ENCODE results near the gene CASTOR1.

CASTOR1 gene

DNA sequence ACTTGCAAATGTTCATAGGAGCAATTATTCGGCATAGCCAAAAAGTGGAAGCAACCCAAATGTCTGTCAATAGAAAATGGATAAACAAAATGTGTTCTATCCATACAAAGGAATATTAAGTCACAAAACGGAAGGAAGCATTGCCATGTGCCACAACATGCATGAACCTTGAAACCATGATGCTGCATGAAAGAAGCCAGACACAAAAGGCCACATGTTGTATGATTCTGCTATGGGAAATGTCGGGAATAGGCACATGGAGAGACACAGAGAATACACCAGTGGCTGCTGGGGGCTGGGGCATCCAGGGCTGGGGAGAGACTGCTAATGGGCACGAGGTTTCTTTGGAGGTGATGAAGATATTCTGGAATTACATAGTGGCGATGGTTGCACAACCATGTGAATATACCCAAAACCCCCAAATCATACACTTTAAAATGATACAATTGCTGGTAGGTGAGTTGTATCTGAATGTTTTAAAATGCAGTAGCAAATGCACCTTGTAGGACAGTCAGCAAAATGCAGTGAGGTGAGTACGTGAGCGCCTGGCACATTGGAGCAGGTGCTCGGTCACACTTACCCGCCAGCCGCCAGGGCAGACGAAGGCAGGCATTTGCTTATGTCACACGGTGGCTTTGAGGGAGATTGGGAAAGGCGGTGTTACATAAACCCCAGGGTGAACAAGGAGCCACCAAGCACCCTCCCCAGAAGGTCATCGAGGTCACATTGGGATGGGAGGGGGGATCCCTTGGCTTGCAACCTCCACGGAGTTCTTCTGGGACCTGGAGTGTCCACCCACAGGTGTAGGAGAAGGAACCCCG lies 16.3 kb downstream of the CASTOR1 start:
- DNase-seq (ENCODE audit: low read depth): no peak
- TF ChIP-seq, protein P1, sequence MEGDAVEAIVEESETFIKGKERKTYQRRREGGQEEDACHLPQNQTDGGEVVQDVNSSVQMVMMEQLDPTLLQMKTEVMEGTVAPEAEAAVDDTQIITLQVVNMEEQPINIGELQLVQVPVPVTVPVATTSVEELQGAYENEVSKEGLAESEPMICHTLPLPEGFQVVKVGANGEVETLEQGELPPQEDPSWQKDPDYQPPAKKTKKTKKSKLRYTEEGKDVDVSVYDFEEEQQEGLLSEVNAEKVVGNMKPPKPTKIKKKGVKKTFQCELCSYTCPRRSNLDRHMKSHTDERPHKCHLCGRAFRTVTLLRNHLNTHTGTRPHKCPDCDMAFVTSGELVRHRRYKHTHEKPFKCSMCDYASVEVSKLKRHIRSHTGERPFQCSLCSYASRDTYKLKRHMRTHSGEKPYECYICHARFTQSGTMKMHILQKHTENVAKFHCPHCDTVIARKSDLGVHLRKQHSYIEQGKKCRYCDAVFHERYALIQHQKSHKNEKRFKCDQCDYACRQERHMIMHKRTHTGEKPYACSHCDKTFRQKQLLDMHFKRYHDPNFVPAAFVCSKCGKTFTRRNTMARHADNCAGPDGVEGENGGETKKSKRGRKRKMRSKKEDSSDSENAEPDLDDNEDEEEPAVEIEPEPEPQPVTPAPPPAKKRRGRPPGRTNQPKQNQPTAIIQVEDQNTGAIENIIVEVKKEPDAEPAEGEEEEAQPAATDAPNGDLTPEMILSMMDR (IDR thresholded peaks at IDR 0.05; ENCODE audit: insufficient read depth, low read depth, low read length, missing control alignments): no peak
- H3K4me3 ChIP-seq (ENCODE audit: low read depth, low read length): no peak overlapping the region

DNA sequence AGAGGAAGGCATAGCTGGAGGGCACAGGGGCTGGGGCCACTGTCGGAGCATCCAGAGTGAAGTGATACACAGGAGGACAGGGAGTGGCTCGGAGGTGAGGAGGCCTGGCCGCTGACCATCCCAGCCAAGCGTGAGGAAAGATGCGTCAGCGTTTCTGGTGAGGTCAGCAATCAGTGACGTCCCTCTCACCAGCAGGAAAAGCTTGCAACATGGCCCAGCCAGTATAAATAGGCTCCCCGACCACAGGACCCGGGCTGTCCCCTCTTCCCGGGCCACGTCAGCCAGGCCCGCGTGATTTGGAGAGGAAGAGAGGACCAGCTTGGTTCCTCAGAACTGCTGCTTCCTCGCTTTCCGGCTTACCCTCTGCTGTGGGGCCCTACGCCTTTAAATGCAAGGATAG lies 18.5 kb downstream of the CASTOR1 start:
- no peak overlapping the region for H3K4me3 ChIP-seq (ENCODE audit: low read depth, low read length)
- no peak for DNase-seq (ENCODE audit: low read depth)
- TF ChIP-seq, protein P1 (IDR thresholded peaks at IDR 0.05; ENCODE audit: insufficient read depth, low read depth, low read length, missing control alignments): no peak

DNA sequence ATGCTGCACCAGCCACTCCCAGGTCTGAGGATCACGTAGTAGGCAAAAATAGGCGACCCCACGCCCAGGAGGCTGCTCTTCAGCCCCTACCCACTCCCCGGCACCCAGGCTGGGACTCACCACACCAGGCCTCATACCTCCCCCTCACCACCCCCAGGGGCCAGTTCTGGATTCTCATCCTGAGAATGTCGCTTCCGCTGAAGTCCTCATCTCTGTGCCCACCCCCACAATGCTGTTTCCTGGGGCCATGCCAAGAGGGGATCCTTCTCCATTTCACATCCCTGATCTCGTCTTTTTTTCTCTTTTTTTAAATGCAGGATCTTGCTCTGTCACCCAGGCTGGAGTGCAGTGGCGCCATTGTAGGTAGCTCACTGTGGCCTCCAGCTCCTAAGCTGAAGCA lies 21.0 kb downstream of the CASTOR1 start:
- H3K4me3 ChIP-seq (ENCODE audit: low read depth, low read length): no peak overlapping the region
- TF ChIP-seq, protein P1 (IDR thresholded peaks at IDR 0.05; ENCODE audit: insufficient read depth, low read depth, low read length, missing control alignments): no peak
- DNase-seq (ENCODE audit: low read depth): no peak

DNA sequence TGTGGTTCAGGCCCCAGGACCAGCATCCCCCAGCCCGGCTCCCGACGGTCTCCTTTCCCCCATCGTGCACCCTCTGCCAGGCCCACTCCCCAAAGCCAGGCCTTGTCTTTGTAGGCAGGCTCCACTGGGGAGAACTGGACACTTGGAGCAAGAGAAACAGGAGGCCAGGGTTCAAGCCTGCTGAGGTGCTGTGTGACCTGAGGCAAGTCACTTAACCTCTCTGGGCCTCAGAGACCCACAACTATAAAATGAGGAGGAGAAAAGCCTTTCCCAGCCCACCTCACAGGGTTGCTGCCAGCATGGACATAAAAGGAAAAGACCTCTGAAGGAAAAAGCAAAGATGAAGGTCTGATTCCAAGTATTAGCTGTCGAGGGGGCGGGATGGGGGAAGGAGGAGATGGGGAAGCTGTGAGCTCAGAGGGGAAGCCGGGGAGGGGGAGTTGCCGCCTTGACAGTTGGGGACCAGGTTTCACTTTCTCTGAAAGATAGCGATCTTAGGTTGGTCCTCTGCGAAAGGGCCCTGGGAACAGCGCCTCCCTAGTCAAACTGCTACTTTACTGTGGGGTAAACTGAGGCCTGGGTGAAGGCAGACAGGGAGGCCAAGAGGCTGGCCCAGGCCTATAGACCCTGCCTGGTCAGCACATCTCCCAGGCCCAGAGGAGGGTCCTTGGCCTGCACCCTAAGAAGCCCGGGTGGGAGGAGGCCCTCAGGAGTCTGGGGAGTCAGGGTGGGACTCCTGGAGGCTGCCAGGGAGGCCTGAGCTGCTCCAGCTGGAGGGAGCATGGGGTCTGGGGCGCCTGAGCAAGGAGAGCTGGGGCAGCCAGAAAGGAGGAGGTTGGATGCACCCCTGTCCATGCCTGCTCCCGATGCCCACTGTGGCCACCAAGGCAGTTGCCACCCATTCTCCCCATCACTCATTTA lies 21.7 kb downstream of the CASTOR1 start:
- TF ChIP-seq, protein P1 (IDR thresholded peaks at IDR 0.05; ENCODE audit: insufficient read depth, low read depth, low read length, missing control alignments): no peak
- no peak for DNase-seq (ENCODE audit: low read depth)
- H3K4me3 ChIP-seq (ENCODE audit: low read depth, low read length): peak overlapping the region; percentile 50

DNA sequence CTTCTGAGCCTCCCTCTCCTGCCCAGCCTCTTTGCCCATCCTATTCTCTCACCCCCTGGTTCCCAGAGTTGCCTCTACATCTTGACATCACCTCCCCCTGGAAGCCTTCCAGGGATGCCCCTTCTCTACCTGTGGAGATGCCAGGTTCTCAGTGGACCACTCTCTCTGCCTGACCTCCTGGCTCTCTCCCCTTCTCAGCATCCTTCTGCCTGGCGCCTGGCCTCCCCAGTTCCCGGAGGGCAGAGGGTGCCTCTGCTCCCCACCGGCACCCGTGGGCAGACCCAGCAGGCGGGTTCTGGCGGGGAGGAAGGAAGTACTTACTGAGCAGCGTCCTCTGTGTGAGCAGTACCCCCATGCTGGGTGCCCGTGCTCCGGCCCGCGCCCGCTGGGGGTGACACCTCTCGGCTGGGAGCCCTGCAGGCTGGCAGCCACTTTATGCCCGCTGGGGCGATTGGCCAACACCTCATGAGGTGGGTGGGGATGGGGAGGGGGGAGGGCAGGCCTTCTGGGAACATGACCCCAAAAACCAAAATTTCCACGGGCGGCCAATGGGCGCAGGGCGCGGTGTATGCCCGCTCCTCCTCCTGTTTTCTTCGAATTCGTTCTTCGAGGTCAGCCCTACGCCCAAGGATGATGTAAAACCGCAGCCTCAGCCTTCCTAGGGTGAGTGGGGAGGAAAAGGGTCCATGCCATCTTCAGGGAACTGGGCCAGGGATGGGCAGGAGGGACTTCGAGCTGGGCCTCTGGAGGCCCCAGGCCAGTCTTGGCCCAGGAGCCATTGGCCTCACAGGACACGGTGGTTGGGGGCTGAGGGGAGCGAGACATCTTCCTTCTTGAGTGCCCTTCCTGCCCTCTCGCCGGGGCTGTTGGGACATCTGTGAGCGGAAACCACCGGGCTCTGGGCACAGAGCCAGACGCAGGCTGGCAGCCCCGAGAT lies 22.6 kb downstream of the CASTOR1 start, which contains the start of gene OSM:
OSM (minus strand) TSS at position 407 of the 937 bp plus-strand sequence; CDS start at position 355, 52 bp downstream.
- peak within 1 kb of the TSS; percentile 50 for H3K4me3 ChIP-seq (ENCODE audit: low read depth, low read length)
- DNase-seq (ENCODE audit: low read depth): peak; percentile 69
- TF ChIP-seq, protein P1 (IDR thresholded peaks at IDR 0.05; ENCODE audit: insufficient read depth, low read depth, low read length, missing control alignments): no peak

- peak; percentile 84 for DNase-seq (ENCODE audit: low read depth)
- peak overlapping the region; percentile 50 for H3K4me3 ChIP-seq (ENCODE audit: low read depth, low read length)
- TF ChIP-seq, protein P1 (IDR thresholded peaks at IDR 0.05; ENCODE audit: insufficient read depth, low read depth, low read length, missing control alignments): no peak
These were observed 23.4 kb downstream of the CASTOR1 start for GRCh38 chr22:30265823-30266444.

All from GM12865 (cell line).